ENCODE data around the gene SPRR4. TPM values are rescaled to one million over a fixed set of nuclear protein-coding genes. Genes with fewer than 3 reads are reported as not detected.

Gene SPRR4
- total RNA-seq, 2 donors from 2014 or later, result not detected

GRCh38 chr1:152962876-152963415 lies 7.5 kb upstream of the SPRR4 start:
- intact Hi-C loops (cut with DNase I), result no loop called here
- DNase-seq (ENCODE audit: low spot score), result no peak

GRCh38 chr1:152964536-152964935 lies 5.9 kb upstream of the SPRR4 start:
- intact Hi-C loops (cut with DNase I), result no loop called here
- DNase-seq (ENCODE audit: low spot score), result no peak

- intact Hi-C loops (cut with DNase I), result no loop called here
- DNase-seq (ENCODE audit: low spot score), result no peak
Observed at GRCh38 chr1:152965853-152966252, 4.6 kb upstream of the SPRR4 start.

GRCh38 chr1:152967201-152967600 lies 3.2 kb upstream of the SPRR4 start:
- no peak for DNase-seq (ENCODE audit: low spot score)
- intact Hi-C loops (cut with DNase I), result no loop called here

GRCh38 chr1:152968248-152968647 lies 2.2 kb upstream of the SPRR4 start:
- DNase-seq (ENCODE audit: low spot score), result no peak
- intact Hi-C loops (cut with DNase I), result no loop called here

GRCh38 chr1:152969036-152969435 lies 1.4 kb upstream of the SPRR4 start:
- DNase-seq (ENCODE audit: low spot score), result no peak
- intact Hi-C loops (cut with DNase I), result no loop called here

- DNase-seq (ENCODE audit: low spot score), result no peak
- intact Hi-C loops (cut with DNase I), result no loop called here
Observed at GRCh38 chr1:152972196-152972886, 1.9 kb downstream of the SPRR4 start.

- intact Hi-C loops (cut with DNase I), result no loop called here
- no peak for DNase-seq (ENCODE audit: low spot score)
Observed at GRCh38 chr1:152976688-152977087, 6.2 kb downstream of the SPRR4 start.

- DNase-seq (ENCODE audit: low spot score), result no peak
- intact Hi-C loops (cut with DNase I), result no loop called here
Observed at GRCh38 chr1:152977614-152978013, 7.2 kb downstream of the SPRR4 start.

- intact Hi-C loops (cut with DNase I), result no loop called here
- DNase-seq (ENCODE audit: low spot score), result no peak
Observed at GRCh38 chr1:152980676-152981075, 10.2 kb downstream of the SPRR4 start.

GRCh38 chr1:152981146-152981871 lies 10.9 kb downstream of the SPRR4 start:
- no peak for DNase-seq (ENCODE audit: low spot score)
- intact Hi-C loops (cut with DNase I), result no loop called here

- intact Hi-C loops (cut with DNase I), result no loop called here
- DNase-seq (ENCODE audit: low spot score), result no peak
Observed at GRCh38 chr1:152982076-152982475, 11.6 kb downstream of the SPRR4 start.

- DNase-seq (ENCODE audit: low spot score), result no peak
- intact Hi-C loops (cut with DNase I), result no loop called here
Observed at GRCh38 chr1:152983234-152983633, 12.8 kb downstream of the SPRR4 start.

- no peak for DNase-seq (ENCODE audit: low spot score)
- intact Hi-C loops (cut with DNase I), result no loop called here
Observed at GRCh38 chr1:152983743-152984142, 13.3 kb downstream of the SPRR4 start, which contains the start of gene SPRR1A. Gene SPRR1A, plus strand, starts transcription at chr1:152984081. Its CDS starts 1,150 bp downstream, at chr1:152985231.

- intact Hi-C loops (cut with DNase I), result no loop called here
- DNase-seq (ENCODE audit: low spot score), result no peak
Observed at GRCh38 chr1:152986578-152986977, 16.1 kb downstream of the SPRR4 start.

- DNase-seq (ENCODE audit: low spot score), result no peak
- intact Hi-C loops (cut with DNase I), result no loop called here
Observed at GRCh38 chr1:152993186-152993585, 22.7 kb downstream of the SPRR4 start.

GRCh38 chr1:152995842-152996241 lies 25.4 kb downstream of the SPRR4 start:
- intact Hi-C loops (cut with DNase I), result no loop called here
- no peak for DNase-seq (ENCODE audit: low spot score)

GRCh38 chr1:152996633-152997400 lies 26.4 kb downstream of the SPRR4 start:
- DNase-seq (ENCODE audit: low spot score), result no peak
- intact Hi-C loops (cut with DNase I), result no loop called here

- intact Hi-C loops (cut with DNase I), result no loop called here
- DNase-seq (ENCODE audit: low spot score), result no peak
Observed at GRCh38 chr1:152997901-152998300, 27.5 kb downstream of the SPRR4 start.

GRCh38 chr1:152998476-152998875 lies 28.0 kb downstream of the SPRR4 start:
- intact Hi-C loops (cut with DNase I), result no loop called here
- no peak for DNase-seq (ENCODE audit: low spot score)

Data from posterior vena cava (tissue), 2 donors.